GM12801 (cell line): ENCODE measurements around the gene FAM171A2.

Source experiments
- TF ChIP-seq, protein P1 (sequence below): IDR thresholded peaks from one replicate; pipeline ENCODE4 v1.5.1; 2011; ENCODE audit warnings: control low read depth; ENCODE audit not compliant: insufficient read length; ENCODE audit errors: extremely low read depth

The FAM171A2 gene

DNA sequence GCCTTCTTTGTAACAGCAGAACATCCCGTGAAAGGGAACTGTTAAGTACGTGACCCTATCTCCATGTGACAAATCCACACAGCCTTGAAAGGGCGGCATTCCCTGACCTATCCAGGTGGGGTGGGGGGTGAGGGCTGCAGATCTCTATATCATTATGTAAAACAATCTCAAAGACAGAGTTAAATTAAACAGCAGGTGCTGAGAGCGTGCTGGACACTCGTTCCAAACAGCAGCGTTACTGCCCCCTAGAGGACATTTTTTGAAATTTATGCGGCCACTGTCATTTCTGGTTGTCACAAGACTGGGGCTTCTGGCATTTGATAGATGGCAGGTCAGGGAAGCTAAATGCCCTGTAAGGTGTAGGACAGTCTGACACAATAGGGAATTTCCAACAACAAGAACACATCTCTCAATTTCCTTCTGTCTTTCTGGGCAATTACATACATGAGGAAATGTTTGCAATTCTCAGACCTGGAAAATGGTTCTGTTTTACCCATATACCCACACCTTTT lies 32.3 kb downstream of the FAM171A2 start:
- TF ChIP-seq, protein P1, sequence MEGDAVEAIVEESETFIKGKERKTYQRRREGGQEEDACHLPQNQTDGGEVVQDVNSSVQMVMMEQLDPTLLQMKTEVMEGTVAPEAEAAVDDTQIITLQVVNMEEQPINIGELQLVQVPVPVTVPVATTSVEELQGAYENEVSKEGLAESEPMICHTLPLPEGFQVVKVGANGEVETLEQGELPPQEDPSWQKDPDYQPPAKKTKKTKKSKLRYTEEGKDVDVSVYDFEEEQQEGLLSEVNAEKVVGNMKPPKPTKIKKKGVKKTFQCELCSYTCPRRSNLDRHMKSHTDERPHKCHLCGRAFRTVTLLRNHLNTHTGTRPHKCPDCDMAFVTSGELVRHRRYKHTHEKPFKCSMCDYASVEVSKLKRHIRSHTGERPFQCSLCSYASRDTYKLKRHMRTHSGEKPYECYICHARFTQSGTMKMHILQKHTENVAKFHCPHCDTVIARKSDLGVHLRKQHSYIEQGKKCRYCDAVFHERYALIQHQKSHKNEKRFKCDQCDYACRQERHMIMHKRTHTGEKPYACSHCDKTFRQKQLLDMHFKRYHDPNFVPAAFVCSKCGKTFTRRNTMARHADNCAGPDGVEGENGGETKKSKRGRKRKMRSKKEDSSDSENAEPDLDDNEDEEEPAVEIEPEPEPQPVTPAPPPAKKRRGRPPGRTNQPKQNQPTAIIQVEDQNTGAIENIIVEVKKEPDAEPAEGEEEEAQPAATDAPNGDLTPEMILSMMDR: no peak

DNA sequence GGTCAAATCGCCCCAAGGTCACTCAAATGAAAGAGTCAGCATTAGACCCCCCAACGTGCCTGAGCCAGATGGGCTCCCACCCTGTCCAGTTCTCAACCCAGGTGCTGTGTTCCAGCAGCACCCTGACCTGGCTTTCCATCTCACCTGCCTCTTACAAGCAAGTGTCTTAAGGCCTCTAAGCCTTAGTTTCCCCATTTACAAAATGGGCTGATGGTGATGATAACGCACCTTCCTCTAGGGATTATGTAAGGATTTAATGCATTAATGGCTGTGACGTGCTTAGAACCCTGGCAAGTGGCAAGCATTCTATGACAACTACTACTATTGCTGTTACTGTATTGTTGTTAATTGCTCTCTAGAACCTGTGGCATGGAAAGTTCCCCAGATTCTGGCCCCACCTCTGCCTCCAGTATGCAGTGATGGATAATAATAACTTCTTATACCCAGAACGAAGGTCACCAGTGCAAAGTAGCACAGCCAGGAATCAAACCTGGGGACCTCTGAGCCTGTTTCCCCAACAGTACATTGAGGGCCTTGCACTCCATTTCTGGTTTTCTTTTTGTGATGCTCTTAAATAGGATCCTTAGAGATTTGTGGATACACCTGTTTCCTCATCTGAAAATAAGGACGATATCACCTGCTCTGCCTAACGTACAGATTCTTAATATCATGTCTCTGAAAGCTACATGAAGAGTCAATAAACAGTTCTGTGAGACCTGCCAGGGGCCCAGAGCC lies 35.8 kb downstream of the FAM171A2 start:
- TF ChIP-seq, protein P1: no peak

DNA sequence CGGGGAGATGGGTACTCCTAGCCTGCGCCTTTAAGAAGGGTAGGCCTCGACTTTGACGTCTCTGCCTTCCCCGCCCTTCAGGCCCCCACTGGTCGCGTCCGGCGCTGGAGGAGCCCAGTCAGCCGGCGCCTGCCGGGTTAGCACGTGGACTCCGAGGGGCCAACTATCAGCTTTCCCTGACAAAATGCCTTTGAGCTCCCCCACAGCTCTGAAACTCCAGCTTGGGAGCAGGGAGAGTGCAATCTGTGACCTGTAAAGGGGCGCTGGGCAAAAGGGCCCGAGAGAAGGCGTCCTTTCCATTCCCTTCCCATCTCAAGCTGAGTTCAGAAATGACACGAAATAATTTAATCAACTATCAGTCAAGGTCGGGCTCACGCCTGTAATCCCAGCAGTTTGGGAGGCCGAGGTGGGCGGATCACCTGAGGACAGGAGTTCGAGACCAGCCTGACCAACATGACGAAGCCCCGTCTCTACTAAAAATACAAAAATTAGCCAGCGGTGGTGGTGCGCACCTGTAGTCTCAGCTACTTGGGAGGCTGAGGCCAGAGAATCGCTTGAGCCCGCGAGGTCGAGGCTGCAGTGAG lies 36.7 kb downstream of the FAM171A2 start:
- TF ChIP-seq, protein P1: no peak

DNA sequence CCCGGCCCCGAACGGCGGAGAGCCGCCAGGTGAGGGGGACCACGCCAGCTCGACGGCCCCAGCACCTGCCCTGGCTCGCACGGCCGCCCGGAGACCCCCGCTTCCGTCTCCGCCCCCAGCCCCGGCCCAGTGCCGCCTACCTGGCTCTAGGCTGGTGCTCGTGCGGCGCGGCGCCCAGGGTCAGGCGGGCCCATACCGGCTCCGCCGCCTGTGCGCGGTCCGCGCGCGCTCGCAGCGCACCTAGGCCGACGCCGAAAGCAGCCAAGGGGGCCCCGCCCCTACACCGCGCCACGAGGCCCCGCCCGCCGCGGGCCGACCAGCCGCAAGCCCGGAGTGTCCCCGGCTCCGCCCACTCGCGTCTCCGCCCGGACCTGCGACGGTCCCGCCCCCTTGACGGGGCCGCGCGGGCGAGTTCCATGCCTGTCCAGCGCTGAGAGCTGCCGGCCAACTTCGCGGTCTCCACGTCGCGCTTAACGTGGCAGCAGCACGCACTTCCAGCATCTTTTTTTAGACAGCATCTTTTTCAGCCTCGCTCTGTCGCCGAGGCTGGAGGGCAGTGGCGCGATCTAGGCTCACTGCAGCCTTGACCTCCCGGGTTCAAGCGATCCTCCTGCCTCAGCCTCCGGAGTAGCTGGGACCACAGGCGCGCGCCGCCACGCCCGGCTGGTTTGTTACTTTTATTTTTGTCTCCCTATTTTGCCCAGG lies 38.9 kb downstream of the FAM171A2 start, which contains the start of gene SLC25A39:
Gene SLC25A39, minus strand, starts transcription at position 253 of the 705 bp plus-strand sequence. CDS start 1,261 bp downstream, outside the sequence.
- TF ChIP-seq, protein P1: no peak

DNA sequence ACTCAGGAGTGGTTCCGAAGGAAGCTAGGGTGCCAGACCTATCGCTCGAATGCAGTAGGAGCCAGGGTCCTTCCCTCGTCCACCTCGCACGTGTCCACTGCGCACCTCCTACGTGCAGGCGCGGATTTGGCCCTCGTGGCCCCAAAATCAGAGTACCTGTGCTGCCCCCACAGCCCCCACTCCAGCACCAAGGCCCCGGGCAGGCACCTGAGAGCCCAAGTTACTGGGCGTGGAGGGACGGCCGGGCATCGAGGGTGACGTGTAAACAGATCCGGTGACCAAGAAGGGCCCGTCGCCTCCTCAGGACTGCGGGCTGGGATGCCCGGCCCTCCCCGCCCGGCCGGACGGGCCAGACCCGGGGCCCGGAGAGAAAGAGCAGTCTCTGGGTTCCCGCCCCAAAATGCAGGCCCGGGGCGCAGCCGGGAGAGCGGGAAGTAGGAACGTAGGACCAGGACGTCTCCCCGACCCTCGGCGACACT lies 39.5 kb downstream of the FAM171A2 start:
- TF ChIP-seq, protein P1: no peak

DNA sequence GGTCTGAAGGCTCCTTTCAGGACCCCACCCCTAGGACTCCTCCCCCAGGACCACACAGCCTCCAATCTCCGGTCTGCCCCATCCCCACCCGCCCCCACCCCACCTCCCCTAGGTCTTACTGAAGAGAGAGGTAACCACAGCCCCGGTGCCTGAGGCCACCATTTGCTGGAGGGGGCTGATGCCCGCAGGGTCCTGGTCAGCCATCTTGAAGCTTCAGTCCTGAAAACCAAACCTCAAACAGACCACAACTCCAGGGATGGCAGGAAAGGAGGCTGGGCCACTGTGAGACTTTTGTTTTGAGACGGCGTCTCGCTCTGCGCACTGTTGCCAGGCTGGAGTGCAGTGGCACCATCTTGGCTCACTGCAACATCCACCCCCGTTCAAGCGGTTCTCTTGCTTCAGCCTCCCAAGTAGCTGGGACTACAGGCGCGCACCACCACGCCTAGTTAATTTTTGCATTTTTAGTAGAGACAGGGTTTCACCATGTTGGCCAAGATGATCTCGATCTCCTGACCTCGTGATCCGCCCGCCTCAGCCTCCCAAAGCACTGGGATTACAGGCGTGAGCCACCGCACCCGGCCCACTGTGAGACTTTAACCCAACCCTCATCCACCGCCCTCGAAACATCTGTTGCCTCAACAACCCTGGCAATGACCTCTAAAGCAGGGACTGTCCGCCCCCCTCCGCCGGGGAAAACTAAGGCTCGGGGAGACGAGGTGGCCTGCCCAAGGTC lies 40.1 kb downstream of the FAM171A2 start:
- TF ChIP-seq, protein P1: no peak
